Endothelial cell of umbilical vein (primary cell): ENCODE results near the gene PYGO2. TPM values are rescaled to one million over a fixed set of nuclear protein-coding genes. Genes with fewer than 3 reads are reported as not detected.

Source experiments
- Bru-seq: library from RNA; stranded (reverse); fragments of 400-500 nt; gene quantifications from one replicate; lab custom pipeline; 2021; lab: Mats Ljungman, UMichigan
- BruChase-seq, 2 experiments: library from RNA; stranded (reverse); fragments of 400-500 nt; gene quantifications; one replicate each; lab custom pipeline; 2021; lab: Mats Ljungman, UMichigan
- BruUV-seq: library from RNA; stranded (reverse); fragments of 400-500 nt; replicated peaks from 2 replicates; lab custom pipeline; 2021; lab: Mats Ljungman, UMichigan
- CTCF ChIA-PET: fragments of 300-600, 350-600 bp; sonication (Branson Sonifier 250); formaldehyde crosslinking; loops from one replicate; lab custom pipeline; 2021; ENCODE audit warnings: antibody characterized with exemption, inconsistent platforms; lab: Charles Lee
- POLR2A ChIA-PET: fragments of 300-600, 350-600 bp; sonication (Branson Sonifier 250); formaldehyde crosslinking; loops from one replicate; lab custom pipeline; 2021; ENCODE audit warnings: antibody characterized with exemption, inconsistent platforms; lab: Charles Lee
- DNase-seq: peaks from one replicate; pipeline ENCODE4 v3.0.0-alpha.2; 2011; ENCODE audit warnings: low read depth, low spot score
- FAIRE-seq: peaks from 2 replicates; lab custom pipeline; 2011; peaks lifted over from hg19 to GRCh38; lab: Jason Lieb, UNC
- H2AFZ ChIP-seq: 2 replicates; pipeline ENCODE4 v1.6.0; 2012; ENCODE audit warnings: low read depth, low read length, control low read depth, inconsistent platforms
- H3K27ac ChIP-seq: 2 replicates; pipeline ENCODE4 v1.5.1; 2011; ENCODE audit warnings: low read depth, mild to moderate bottlenecking, control low read depth, low read length, moderate library complexity; ENCODE audit not compliant: insufficient read depth
- H3K27me3 ChIP-seq, 2 experiments: 2 replicates each; pipeline versions ENCODE4 v1.6.0 to v1.6.1; 2011; ENCODE audit warnings: low read length in 2 of 2, mixed read lengths in 1 of 2; ENCODE audit not compliant: control insufficient read depth in 2 of 2, insufficient read depth in 2 of 2
- H3K36me3 ChIP-seq, 2 experiments: 2 replicates in 1 of 2; 3 replicates in 1 of 2; pipeline ENCODE4 v1.5.1; 2011; ENCODE audit warnings: low read length in 2 of 2, mild to moderate bottlenecking in 1 of 2, moderate library complexity in 1 of 2; ENCODE audit not compliant: control insufficient read depth in 2 of 2, insufficient read depth in 2 of 2; ENCODE audit errors: extremely low read depth in 1 of 2
- H3K4me1 ChIP-seq: 3 replicates; pipeline ENCODE4 v1.5.1; 2011; ENCODE audit warnings: mild to moderate bottlenecking, low read length; ENCODE audit not compliant: control insufficient read depth, insufficient read depth; ENCODE audit errors: extremely low read depth
- H3K4me2 ChIP-seq: 2 replicates; pipeline ENCODE4 v1.6.1; 2011; ENCODE audit warnings: low read length, control low read depth, mixed read lengths; ENCODE audit not compliant: insufficient read depth
- H3K4me3 ChIP-seq, 3 experiments: fragments of 200-600 bp in 1 of 3; sonication (generic), shearing (Covaris generic) in 1 of 3; replicated peaks in 1 of 3; 2 replicates each; pipeline ENCODE4 v1.5.1; 2011 to 2016; ENCODE audit warnings: control low read depth in 3 of 3, low read length in 3 of 3, mild to moderate bottlenecking in 2 of 3, inconsistent platforms in 1 of 3, low read depth in 1 of 3, moderate library complexity in 1 of 3; ENCODE audit not compliant: insufficient read depth in 1 of 3
- H3K79me2 ChIP-seq: 2 replicates; pipeline ENCODE4 v1.6.0; 2012; ENCODE audit warnings: low read length, inconsistent platforms; ENCODE audit not compliant: control insufficient read depth, insufficient read depth
- H3K9ac ChIP-seq: replicated peaks from 2 replicates; pipeline ENCODE3; 2011; ENCODE audit warnings: low read length, control low read depth; ENCODE audit not compliant: insufficient read depth; ENCODE audit errors: extremely low read depth
- H3K9me1 ChIP-seq: replicated peaks from 3 replicates; pipeline ENCODE4 v1.6.0; 2011; ENCODE audit warnings: mild to moderate bottlenecking, low read length; ENCODE audit not compliant: control insufficient read depth, insufficient read depth; ENCODE audit errors: extremely low read depth
- H3K9me3 ChIP-seq: replicated peaks from 2 replicates; pipeline ENCODE4 v1.5.1; 2012; ENCODE audit warnings: low read length, inconsistent platforms; ENCODE audit not compliant: control insufficient read depth, insufficient read depth
- H4K20me1 ChIP-seq: replicated peaks from 2 replicates; pipeline ENCODE3; 2011; ENCODE audit warnings: mild to moderate bottlenecking, low read length; ENCODE audit not compliant: control insufficient read depth, insufficient read depth; ENCODE audit errors: extremely low read depth
- CTCF ChIP-seq, 2 donors: IDR thresholded peaks; 1 replicate in 1 of 2; 2 replicates in 1 of 2; pipeline ENCODE4 v1.5.1; 2011; ENCODE audit warnings: low read length in 2 of 2, mild to moderate bottlenecking in 2 of 2, moderate library complexity in 2 of 2, control low read depth in 1 of 2, inconsistent platforms in 1 of 2, low read depth in 1 of 2; ENCODE audit not compliant: insufficient read depth in 1 of 2; ENCODE audit errors: extremely low read depth in 1 of 2
- EZH2 ChIP-seq: IDR thresholded peaks from 2 replicates; pipeline ENCODE4 v1.6.1; 2012; ENCODE audit warnings: borderline replicate concordance, low read depth, mild to moderate bottlenecking, moderate library complexity, low read length, inconsistent platforms; ENCODE audit not compliant: severe bottlenecking
- FOS ChIP-seq: IDR thresholded peaks from 2 replicates; pipeline ENCODE4 v1.6.1; 2011; ENCODE audit warnings: mild to moderate bottlenecking, low read length, moderate library complexity, borderline replicate concordance; ENCODE audit not compliant: insufficient read depth
- GATA2 ChIP-seq: IDR thresholded peaks from 2 replicates; pipeline ENCODE4 v1.7.0; 2011; ENCODE audit warnings: low read depth, mild to moderate bottlenecking, moderate library complexity, mixed read lengths, low read length; ENCODE audit not compliant: insufficient read length, insufficient read depth
- JUN ChIP-seq: IDR thresholded peaks from 2 replicates; pipeline ENCODE4 v1.6.1; 2011; ENCODE audit warnings: borderline replicate concordance, low read depth; ENCODE audit not compliant: insufficient read length, insufficient read depth
- MAX ChIP-seq: IDR thresholded peaks from 2 replicates; pipeline ENCODE4 v1.6.1; 2011; ENCODE audit not compliant: insufficient read depth, insufficient read length
- MYC ChIP-seq: IDR thresholded peaks from one replicate; pipeline ENCODE4 v1.6.1; 2011; ENCODE audit warnings: mild to moderate bottlenecking, low read depth, low read length
- POLR2A ChIP-seq: IDR thresholded peaks from 2 replicates; pipeline ENCODE4 v1.6.1; 2012; ENCODE audit warnings: low read depth, mild to moderate bottlenecking, control low read depth, low read length
- POLR2AphosphoS5 ChIP-seq: IDR thresholded peaks from 2 replicates; pipeline ENCODE4 v1.6.1; 2012; ENCODE audit warnings: low read depth, mild to moderate bottlenecking, control low read depth, low read length, moderate library complexity; ENCODE audit not compliant: insufficient read depth
- dilution Hi-C: fragments of 300-500 bp; cut with MboI; formaldehyde crosslinking; loops from one replicate; pipeline ENCODE4 v1.15.0; 2019; ENCODE audit warnings: low sequenced_read_pairs; ENCODE audit not compliant: extremely low pct_ligation_motif_present
- intact Hi-C: fragments of 100-400 bp; cut with micrococcal nuclease; formaldehyde crosslinking; loops from one replicate; pipeline ENCODE4 v1.10.0; 2022
- long read RNA-seq: library from polyadenylated mRNA; stranded (forward); transcript quantifications from one replicate; pipeline ENCODE4 v2.0.0, GENCODE V29; 2021
- polyA minus RNA-seq, 3 experiments: library from RNA; depleted of rRNA, polyadenylated mRNA; stranded (reverse); fragments of >200 nt; gene quantifications; 1 replicate in 1 of 3; 2 replicates in 2 of 3; pipeline ENCODE4 v1.2.3, GENCODE V29; 2011
- polyA plus RNA-seq, 4 experiments: library from polyadenylated mRNA; depleted of rRNA in 3 of 4; stranded (reverse) in 3 of 4; unstranded in 1 of 4; fragments of >200 nt; gene quantifications; 2 replicates each; pipeline versions ENCODE4 v1.2.1 to v1.2.3, GENCODE V29; 2011 to 2012; ENCODE audit warnings: missing spikeins in 1 of 4
- total RNA-seq: library from RNA; stranded (reverse); gene quantifications from 2 replicates; pipeline ENCODE4 v1.2.3, GENCODE V29; 2021

Gene PYGO2
- total RNA-seq = 21.5 and 21.9 TPM in 2 replicates
- polyA plus RNA-seq = 19.3 and 19.5 TPM in 2 replicates
- 15.7 and 17.9 TPM in 2 replicates for polyA plus RNA-seq (2011; cell fraction: cytosol; rRNA removed)
- polyA plus RNA-seq (2011; cell fraction: nucleus; rRNA removed) = 29.3 and 31.7 TPM in 2 replicates
- 9.3 and 13.0 TPM in 2 replicates for polyA plus RNA-seq (2012)
- polyA minus RNA-seq = 12.3 and 12.6 TPM in 2 replicates
- 30.9 TPM for polyA minus RNA-seq (2011; cell fraction: cytosol; rRNA and poly(A)+ RNA removed)
- 6.4 and 9.2 TPM in 2 replicates for polyA minus RNA-seq (2011; cell fraction: nucleus; rRNA and poly(A)+ RNA removed)
- percentile 71 among the genes with signal in this experiment for Bru-seq, nascent RNA
- BruChase-seq, experiment 1, labeled RNA remaining after a 6-hour chase = percentile 95 among the genes with signal in this experiment
- percentile 95 among the genes with signal in this experiment for BruChase-seq, experiment 2, labeled RNA remaining after a 2-hour chase
- long read RNA-seq, transcript PYGO2-202 (3 exons, 3,146 nt) = major isoform, 16 of 117 reads
- long read RNA-seq, partial matches to known transcripts = 1 of 117 reads
- long read RNA-seq, other reads (novel, unspliced or antisense) = 100 of 117 reads

- ChIA-PET CTCF (interaction anchor here (0.6 to 4.0 kb wide), 21 partner anchors 9 to 124 kb away, joined by 3 to 48 read pairs (median 4); partner anchors contain the start of genes ADAM15, FLAD1, LENEP and PMVK), POLR2A (interaction anchor here (0.6 to 2.6 kb wide), 4 partner anchors 9 to 163 kb away, joined by 3 to 24 read pairs (median 6); partner anchors contain the start of gene SHC1)
- no peaks in the 10 kb centered on the region for H3K9me3 ChIP-seq
- DNase-seq (peak; percentile 81), FAIRE-seq (peak; percentile 87)
- H3K9me1 ChIP-seq = no peaks in the 10 kb centered on the region
- peak within 1 kb of the TSS; percentile 71 to 78 (median 74) for H3K4me3 ChIP-seq
- peaks cover 27% of the 10 kb centered on the region for H3K4me1 ChIP-seq
- peaks cover 26% of the 10 kb centered on the region for H3K79me2 ChIP-seq
- intact Hi-C loops (loop anchor here (1.0 to 2.0 kb wide), 6 partner anchors 9 to 89 kb away; partner anchors contain the start of genes ADAM15, CKS1B, FLAD1 and SHC1), dilution Hi-C loops (no loop called here)
- H2AFZ ChIP-seq = peak within 1 kb of the TSS; percentile 76
- peak within 1 kb of the TSS; percentile 82 for H3K27ac ChIP-seq
- H4K20me1 ChIP-seq = no peaks in the 10 kb centered on the region
- TF ChIP-seq JUN (no peak), GATA2 (no peak), POLR2AphosphoS5 (peak; percentile 99), EZH2 (no peak), CTCF (IDR thresholded peaks at IDR 0.05; ENCODE audit: extremely low read depth in 1 of 2, insufficient read depth in 1 of 2, low read depth in 1 of 2, low read length in 2 of 2) (peak; percentile 35 to 65), MYC (no peak), POLR2A (peak; percentile 84), MAX (no peak), FOS (no peak)
- BruUV-seq = no TSS peak
- peak within 1 kb of the TSS; percentile 83 for H3K9ac ChIP-seq
- no peaks in the 10 kb centered on the region for H3K27me3 ChIP-seq
- peaks cover 17 to 40% of the 10 kb centered on the region in 2 experiments for H3K36me3 ChIP-seq
- H3K4me2 ChIP-seq = peak within 1 kb of the TSS; percentile 86
Observed at GRCh38 chr1:154961207-154962155, at the start of gene PYGO2. Gene PYGO2 (minus strand): TSS chr1:154961782. CDS start chr1:154961576, 206 bp downstream.
